GM12874 (cell line): ENCODE measurements around the gene TTLL10.

ENCODE experiments used
- TF ChIP-seq, protein P1 (sequence below): IDR thresholded peaks from 2 replicates; pipeline ENCODE4 v1.5.1; 2011; ENCODE audit warnings: low read depth, mild to moderate bottlenecking, control low read depth, low read length, moderate library complexity; ENCODE audit not compliant: insufficient read depth

TTLL10 gene

GRCh38 chr1:1236945-1237873, 63.5 kb downstream of the TTLL10 start:
- TF ChIP-seq, protein P1, sequence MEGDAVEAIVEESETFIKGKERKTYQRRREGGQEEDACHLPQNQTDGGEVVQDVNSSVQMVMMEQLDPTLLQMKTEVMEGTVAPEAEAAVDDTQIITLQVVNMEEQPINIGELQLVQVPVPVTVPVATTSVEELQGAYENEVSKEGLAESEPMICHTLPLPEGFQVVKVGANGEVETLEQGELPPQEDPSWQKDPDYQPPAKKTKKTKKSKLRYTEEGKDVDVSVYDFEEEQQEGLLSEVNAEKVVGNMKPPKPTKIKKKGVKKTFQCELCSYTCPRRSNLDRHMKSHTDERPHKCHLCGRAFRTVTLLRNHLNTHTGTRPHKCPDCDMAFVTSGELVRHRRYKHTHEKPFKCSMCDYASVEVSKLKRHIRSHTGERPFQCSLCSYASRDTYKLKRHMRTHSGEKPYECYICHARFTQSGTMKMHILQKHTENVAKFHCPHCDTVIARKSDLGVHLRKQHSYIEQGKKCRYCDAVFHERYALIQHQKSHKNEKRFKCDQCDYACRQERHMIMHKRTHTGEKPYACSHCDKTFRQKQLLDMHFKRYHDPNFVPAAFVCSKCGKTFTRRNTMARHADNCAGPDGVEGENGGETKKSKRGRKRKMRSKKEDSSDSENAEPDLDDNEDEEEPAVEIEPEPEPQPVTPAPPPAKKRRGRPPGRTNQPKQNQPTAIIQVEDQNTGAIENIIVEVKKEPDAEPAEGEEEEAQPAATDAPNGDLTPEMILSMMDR: no peak

GRCh38 chr1:1237874-1238701, 64.4 kb downstream of the TTLL10 start:
- TF ChIP-seq, protein P1: no peak

GRCh38 chr1:1238702-1239178, 65.1 kb downstream of the TTLL10 start:
- TF ChIP-seq, protein P1: no peak

- TF ChIP-seq, protein P1: no peak
Observed at GRCh38 chr1:1239227-1239613, 65.5 kb downstream of the TTLL10 start.

- TF ChIP-seq, protein P1: no peak
Observed at GRCh38 chr1:1239614-1240347, 66.1 kb downstream of the TTLL10 start.

DNA sequence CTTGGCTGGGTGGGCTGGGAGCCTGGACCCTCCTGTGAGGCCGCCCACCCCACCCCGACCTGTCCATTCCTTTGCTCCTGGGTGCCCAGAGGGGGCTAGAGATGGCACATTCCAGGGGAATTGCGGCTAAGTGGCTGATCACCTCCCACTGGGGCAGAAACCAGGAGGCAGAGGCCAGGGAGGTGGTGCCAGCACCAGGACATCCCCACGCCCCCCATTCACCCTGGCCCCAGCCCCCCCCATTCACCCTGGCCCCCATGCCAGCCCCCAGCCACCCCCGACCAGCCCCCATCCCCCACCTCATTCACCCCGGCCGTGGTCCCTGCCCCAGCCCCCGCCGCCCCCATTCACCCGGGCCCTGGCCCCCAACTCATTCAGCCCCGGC, 66.7 kb downstream of the TTLL10 start:
- TF ChIP-seq, protein P1: no peak
